Stimulated activated CD8-positive, alpha-beta memory T cell treated with anti-CD3 and anti-CD28 coated beads, Interleukin-4, amount 100 ng/mL, for 48 hours (primary cell): ENCODE data around the gene GRIN2A.

Experiments used
- DNase-seq: peaks from one replicate; pipeline ENCODE4 v3.0.0-alpha.2; 2020

Gene GRIN2A

DNA sequence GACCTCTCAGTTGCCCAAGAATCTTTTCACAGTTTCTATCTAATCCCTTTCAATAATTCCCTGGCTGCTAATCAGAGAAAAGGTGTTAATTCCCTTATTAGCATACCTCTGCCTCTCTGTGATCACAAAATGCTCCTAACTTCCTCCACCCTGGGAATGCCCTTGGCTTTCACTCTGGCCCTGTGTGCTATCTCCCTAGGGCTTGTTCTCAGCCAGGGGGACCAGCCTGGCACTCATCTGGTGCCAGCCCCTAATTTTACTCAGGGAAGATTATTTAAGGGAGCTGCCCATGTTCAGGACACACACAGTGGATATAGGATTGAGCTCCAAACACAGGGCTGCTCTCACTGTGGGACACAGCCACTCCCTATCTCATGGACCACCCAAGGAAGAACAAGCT, 225.2 kb downstream of the GRIN2A start:
- no peak for DNase-seq

DNA sequence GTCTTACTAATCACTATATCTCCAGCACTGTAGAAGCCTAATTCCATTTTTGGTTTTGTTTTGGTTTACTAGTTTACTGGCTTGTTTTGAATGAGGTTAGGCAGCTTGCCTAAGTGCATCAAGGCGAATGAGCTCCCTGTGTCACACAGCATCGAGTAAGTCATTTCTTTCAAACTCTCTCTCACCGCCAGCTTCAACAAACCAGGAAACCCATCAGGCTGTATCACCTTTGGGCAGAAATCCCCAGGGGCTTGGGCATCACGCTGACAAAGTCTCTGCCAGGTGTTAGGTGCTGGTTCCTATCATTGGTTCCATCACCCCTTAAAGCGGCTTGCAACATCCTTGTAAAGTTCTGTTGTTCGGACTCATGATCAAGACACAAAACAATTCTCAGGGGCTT, 226.6 kb downstream of the GRIN2A start:
- DNase-seq: no peak

DNA sequence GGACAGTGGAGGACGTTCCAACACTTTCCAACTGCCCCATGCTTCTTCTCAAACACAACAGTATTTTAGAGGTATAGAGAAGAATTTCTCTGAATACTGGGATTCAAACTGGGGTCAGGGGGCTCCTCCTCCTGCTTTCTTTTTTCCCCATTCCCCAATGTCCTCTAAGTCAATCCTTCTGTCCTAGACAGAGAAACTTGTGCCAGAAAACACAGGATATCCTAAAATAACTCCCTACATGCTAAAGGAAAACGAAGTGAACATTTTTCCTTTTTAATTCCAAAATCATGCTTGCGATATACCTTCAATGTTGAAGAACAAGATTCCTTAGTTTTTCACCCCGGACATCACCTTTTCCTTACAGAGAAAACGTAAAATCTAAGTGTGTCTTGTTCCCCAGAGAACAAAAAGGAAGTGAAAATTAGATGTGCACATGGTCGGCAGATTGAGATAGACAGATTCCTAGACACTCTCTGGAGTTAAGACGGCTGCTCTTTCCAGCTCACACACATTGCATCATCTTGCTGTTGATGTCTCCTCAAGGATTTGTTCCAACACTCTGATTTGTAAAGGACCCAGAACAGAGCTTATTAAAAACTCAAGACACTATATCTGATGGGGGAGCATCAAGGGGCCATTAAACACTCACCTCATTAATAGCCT, 228.2 kb downstream of the GRIN2A start:
- DNase-seq: no peak

DNA sequence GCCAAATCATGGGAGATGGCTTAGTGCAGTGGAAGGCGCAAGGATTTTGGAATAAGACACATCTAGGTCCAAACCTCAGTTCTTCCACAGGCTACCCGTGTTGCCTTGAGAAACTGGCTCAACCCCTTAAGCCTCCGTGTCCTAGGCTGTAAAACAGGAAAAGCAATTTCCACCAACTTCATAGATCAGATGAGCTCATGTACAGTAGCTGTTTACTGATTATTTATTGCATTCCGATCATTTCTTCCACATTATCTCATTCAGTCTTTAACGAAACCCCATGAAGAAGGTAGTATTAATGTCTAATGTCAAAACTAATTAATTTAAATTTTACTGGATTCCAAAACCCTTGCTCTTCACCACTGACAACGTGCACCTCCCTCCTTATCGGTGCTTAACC, 231.6 kb downstream of the GRIN2A start:
- no peak for DNase-seq

DNA sequence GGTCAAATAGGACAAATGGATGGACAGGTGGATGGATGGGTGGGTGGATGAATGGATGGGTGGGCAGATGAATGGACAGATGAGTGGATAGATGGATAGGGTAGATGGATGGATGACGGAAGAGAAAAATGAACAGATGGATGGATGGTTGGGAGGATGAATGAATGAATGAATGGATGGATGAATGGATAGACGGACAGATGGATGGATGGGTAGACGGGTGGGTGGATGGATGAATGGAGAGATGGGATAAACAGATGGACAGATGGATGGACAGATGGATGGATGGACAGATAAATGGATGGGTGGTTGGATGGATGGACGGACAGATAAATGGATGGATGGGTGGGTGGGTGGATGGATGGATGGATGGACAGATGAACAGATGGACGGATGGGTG, 232.8 kb downstream of the GRIN2A start:
- no peak for DNase-seq

DNA sequence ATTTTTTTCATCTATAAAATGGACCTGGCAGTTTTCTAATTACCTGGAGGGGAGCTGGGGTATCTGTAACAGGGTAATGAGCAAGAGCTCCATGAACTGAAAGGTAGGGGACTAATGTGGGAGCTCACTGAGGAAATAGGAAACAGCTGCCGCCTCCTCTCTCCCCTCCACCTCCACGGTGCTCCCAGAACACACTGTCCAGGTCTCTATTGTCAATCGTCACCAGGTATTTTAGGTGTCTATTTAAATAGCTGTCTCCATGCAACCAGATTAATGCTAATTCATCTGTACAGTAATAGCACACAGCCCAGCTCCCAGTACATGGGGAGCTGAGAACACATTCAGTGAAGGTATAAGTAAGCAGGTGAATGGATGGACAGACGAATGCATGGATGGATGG, 233.3 kb downstream of the GRIN2A start:
- no peak for DNase-seq

DNA sequence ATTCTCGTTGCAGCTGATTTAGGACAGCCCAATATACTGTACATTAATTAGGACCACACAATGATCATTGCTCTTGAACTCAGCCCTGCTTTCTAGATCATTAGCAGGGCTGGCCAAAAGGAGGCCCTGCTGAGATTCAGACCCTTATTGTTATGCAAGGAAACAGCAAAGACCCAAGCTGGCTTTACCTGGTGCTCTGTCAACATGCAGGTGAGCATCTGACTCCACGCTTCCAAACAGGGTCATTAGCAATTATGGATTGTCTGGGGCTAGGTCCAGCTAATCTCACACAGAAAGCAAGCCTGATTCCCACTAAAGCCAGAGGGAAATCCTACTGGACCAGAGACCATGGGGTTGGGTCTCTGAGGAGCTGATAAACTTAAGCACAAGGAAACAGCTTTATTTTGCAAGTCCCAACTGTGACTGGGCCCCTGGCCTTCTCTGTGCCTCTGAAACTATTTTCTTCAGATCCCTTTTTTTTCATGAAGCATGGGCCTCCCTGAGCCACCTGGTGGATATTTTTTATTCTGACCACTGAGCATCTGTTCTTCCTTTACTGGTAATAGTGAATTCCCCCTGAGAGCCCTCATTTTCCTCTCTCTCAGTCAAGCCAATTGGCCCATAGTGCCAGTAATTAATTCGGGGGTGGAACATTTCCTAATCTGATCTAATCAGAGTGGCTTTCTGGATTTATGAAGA, 236.1 kb downstream of the GRIN2A start:
- DNase-seq: no peak

DNA sequence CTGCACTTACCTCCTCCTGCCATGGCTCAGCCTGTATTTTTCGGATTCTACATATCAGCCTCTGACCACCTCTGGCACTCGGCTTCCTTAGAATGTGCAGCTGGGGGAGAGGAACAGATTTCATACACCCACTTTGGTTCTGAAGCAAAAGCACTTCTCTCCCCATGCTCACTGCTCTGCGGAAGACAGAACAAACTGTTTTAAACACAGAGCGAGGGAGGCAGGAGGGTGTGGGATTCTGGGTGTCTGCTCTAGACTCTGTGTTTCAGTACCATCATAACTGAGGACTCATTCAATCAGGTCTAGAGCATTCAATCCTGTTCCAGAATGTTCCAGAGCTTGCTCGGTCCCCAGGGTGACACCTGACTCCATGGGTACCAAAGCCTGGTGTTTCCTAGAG, 239.1 kb downstream of the GRIN2A start:
- DNase-seq: no peak

DNA sequence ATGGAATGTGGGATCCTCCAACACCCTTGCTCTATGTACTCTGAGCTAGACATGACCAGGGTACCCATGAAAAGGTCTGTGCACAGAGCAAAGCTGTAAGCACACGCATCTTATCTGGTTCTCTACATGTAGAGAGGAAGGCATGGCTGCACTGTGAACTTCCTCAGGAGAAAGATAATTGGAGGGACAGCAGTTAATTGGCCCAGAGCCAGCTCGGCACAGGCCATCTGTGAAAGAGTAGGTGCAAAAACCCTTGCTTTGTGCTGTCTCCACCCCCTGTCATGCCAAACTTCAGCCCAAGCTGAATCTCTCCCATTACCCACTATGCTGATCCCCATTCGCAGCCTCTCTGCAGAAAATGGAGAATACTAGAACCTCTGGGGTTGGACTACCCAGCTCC, 241.0 kb downstream of the GRIN2A start:
- DNase-seq: no peak

DNA sequence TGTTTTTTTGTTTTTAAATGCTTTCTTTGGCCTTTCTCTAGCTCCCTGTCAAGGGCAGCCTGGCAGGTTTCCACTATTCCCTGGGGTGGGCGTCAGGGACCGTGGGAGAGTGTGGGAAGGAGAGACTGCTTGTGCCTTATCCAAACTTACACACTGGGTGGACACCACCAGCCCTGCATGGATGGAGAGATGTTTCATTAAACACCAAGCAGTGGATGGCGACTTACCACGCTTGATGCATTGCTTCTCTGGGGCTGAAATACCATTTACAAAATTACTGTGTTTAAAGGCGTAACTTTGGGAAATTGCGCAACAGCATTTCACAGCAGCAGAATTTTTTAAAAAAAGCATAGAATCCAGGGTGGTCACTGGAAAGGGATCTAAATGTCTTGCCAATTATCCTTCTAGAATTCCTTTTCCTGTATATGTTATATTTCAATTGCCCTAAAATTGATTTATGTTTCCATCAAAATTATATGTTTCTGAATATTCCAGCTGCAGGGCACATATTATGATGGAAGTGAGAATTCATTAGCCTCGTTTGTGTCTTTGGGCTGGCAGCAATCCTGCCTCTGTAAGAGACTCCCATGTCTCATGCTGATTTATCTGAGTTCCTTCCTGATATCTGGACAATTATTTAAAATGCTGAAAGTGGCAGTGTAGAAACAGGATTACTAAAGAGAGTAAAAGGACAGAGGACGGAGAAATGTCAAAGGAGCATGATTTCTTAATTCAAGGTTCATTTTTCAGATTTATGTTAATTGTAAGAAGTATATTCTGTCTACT, 247.3 kb downstream of the GRIN2A start:
- no peak for DNase-seq

DNA sequence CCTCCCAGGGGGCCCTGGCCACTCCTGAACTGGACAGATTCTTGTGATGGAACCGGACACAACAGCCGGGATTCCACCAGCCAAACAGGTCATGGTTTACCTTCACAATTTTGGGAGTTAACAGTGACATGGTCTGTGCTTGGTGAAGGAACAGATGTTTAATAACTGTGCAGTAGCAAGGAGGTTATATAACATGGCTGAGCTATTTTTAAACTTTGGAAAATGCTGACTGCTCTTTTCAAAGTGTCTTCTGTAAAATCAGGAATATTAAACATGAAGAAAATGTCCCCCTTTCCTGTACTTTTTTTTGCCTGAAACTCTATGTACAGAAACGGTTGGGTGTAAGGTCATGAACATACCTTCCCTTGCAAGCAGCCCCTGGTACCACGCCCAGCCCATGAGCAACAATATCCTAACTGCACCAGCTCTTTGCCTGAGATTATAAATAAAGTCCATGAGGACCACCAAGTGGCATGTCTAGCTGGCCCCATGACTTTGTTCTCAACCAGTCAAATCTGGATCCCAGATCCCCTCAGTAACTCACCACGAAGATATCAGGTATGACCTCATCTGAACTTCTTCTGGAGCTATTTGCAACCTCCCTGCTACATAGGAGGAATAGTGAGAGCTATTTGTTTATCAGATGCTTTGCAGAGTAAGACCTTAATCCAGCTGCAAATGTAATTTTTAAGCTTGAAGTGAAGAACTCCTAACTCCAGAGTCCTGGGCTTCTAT, 249.1 kb downstream of the GRIN2A start:
- no peak for DNase-seq

DNA sequence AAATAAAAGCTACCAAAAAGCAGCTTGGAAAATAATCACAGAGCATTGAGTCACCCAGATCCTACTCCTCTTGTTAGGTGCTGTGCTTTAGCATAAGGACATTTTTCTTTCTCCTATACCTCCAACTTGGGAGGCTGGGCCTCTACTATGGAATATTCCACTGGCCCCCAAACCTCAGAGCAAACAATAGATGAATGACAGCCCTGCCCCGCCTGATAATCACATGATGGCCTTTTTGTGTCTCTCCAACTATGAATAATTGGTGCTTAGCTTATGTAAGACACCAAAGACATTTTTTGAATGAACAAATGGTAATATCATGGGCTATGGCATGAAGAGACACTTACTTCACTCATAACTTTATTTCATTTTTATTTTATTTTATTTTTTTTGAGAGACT, 250.2 kb downstream of the GRIN2A start:
- no peak for DNase-seq

DNA sequence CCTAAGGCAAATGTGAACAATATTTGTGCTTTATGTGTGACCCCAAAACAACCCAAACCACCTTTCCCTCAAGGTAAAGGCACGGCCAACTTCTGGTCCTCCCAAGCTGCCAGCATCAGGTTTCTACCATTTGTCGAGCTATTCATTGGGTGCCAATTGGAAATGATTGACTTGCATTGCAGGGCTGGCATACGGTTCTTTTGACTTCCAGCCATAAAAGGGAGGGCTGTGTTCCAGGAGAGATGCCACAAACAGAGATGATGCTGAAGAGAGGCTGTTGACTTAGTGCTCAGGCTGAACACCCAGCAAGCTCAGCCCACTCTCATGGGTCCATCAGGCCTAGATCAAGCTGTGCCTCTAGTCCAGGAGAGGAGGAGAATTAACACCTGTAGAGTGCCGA, 252.4 kb downstream of the GRIN2A start:
- DNase-seq: no peak

DNA sequence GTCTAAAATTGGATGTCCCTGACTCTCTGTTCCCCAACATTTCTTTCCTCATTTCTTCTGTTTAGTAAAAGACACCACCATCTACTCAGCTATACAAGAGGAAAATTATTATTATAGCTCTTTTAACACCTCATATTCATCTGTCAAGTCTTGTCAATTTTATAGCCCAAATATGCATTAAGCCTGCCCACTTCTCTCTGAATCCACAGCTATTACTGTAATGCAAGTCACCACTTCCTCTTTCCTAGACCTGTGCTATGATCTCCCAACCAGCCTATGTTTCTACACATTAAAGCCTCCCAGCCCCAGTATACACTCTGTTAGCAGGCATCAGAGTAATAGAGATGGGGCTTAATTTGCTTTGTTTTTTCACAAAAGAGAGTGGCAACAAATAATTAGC, 252.9 kb downstream of the GRIN2A start:
- no peak for DNase-seq

DNA sequence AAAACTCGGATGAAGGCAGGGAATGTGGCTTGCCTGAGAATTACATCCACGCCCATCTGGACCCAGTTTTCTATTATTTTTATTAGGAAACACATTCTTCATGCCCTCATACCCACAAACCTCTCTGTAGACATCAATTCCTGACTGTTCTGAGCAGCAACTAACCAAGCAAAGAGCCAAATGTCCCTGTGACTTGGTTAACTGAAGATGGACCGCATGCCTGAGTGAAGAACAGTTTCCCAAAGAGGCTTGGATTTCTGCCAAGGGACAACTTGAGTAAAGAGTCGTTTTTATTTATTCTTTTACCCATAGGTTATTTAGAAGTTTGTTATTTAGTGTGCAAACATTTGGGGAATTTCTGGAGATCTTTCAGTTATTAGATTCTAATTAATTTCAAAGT, 259.8 kb downstream of the GRIN2A start:
- no peak for DNase-seq

DNA sequence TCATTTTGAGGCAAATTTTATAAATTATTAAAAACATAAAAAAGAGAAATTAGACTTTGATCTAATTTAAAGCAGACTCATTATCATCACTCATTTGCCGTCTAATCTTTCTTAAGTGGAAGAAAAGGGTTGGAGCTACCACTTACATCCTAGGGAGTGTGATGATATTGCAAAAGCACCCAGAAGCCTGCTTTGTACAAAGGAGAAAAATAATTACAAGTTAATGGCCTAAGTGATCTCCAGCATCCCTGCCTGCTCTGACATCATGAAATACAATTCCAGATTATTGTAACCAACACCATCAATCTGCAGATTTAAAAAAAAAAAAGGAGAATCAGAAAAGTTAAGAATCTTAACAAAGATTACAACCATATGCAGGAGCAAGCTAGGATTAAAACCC, 260.2 kb downstream of the GRIN2A start:
- no peak for DNase-seq

DNA sequence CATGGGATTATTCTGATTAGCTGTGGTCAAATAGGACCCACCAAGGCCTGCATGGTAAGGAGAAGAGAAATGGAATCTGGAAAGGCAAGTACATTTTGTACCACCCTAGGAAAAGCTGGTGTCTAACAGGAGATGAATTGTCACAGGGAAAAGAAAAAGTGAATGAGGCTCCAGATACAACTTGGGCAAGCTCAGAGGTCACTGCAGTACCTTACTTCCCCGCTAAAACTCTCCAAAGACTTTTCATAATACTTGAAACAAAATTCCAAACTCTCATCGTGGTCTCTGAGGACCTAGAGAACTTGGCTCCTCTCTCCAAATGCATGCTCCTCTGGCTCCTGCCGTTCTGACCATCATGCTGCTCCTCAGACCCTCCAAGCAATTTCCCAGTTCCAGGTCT, 262.8 kb downstream of the GRIN2A start:
- no peak for DNase-seq

DNA sequence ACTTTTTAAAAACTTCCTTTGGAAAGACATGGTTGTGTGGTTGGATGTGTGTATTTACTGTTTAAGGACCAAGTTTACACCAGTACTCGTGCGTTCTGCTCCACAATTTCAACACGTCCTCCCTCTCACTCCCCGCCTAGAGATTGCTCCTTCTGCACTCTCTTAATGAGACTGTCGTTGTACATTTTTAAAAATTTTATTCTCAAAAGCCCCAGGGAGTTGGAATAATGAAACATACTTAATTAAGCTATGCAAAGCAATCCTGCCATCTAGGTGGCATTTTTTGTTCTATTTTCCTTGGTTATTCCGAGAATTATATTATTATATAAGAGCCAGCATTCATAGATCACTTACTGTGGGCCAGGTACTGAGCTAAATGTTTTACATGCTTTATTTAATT, 264.5 kb downstream of the GRIN2A start:
- DNase-seq: no peak

DNA sequence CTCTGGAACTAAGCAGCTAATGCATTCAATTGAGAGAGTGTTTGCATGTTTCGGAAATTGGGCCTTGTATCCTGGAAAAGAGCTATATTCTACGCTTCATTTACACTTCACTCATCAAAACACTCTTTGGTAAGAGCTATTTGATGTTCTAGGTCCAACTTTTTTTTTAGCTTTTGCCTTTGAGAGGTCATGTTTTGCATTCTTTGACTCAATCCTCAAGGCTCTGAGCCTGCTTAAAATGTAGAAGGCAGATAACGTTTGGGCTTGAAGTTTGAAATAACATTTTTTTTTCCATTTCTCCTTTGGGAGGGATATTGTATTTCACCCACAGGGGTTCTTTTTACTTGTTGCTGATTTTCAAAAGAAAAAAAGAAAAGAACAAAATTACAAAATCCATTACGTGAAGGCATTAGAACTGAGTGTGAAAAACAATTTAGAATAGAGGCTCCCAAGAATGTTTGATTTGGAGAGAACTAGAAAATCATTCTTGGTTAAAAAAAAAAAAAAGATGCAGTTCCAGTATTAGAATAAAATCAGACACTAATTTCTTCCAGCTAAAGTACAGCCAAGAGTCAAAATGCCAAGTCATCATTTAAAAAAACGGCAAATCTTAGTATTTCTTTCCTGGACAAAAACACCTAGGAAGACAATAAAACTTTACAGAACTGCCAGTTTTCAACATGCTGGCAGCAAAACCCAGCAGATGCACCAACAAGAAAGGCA, 268.5 kb downstream of the GRIN2A start:
- no peak for DNase-seq

DNA sequence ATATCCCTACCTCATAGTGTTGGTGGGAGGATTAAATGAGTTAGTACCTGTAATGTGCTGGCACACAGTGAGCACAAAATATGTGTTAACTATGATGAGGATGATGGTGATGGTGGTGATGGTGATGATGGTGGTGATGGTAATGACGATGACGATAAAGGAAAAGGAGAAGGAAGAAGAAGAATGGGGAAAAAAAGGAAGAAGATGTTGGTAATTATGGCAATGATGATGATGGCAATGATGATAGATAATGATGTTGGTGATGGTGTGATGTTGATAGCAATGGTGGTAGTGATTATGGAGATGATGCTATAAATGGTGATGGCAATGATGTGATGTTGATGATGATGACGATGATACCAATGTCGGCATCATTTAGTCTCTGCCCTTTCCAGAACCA, 270.2 kb downstream of the GRIN2A start:
- DNase-seq: no peak

DNA sequence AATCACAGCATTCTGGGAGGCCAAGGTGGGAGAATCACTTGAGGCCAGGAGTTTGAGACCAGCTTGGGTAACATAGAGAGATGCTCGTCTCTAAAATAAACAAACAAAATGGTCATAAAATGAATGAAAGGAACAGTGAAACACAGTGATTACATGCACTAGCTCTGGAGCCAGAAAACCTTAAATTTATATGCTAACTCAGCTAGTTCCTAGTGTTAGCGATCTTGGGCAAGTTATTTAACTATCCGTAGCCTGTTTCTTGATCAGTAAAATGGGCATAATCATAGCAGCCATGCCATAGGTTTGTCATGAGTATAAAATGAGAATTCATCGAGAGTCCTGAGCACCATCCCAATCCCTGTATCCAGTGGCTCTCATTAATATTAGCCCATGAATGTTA, 271.0 kb downstream of the GRIN2A start:
- DNase-seq: no peak

DNA sequence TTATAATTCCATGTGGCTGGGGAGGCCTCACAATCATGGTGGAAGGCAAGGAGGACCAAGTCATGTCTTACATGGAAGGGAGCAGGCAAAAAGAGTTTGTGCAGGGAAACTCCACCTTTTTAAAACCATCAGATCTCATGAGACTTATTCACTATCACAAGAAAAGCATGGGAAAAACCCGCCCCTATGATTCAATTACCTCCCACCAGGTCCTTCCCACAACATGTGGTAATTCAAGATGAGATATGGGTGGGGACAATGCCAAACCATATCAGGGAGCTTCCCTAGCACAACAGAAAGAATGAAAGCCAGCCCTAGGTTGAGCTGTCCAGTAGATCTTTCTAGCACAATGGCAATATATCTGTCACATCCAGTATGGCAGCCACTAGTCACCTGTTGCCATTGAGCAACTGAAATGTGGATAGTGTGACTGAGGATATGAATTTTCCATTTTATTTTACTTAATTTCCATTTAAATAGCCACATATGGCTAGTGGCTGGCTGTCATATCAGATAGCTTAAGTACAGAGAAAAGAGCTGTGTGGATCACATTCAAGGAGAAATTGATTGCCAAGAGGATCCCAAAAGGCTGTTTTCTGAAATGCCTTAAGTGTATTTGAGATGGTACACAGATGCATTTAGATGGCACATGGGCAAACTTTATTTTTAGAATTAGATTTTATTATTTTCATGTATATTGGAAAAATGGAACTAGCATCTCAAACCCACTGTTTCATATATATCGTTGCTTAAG, 273.0 kb downstream of the GRIN2A start:
- DNase-seq: no peak
